ENCODE results near the gene KLF13. TPM values are rescaled to one million over a fixed set of nuclear protein-coding genes. Genes with fewer than 3 reads are reported as not detected.

The KLF13 gene
- total and polyA plus RNA-seq, 2 donors (not counting 1 experiment from before 2014, with no cell fraction given) = 65.5 to 140 TPM

GRCh38 chr15:31391687-31392671 lies 65.3 kb downstream of the KLF13 start:
- Histone ChIP-seq H3K4me1 (ENCODE audit: control insufficient read depth in 2 of 2, insufficient read depth in 2 of 2, low read length in 2 of 2) (peaks cover 3 to 13% of the 10 kb centered on the region in 2 donors), H3K27ac (ENCODE audit: low read length in 2 of 2) (peak overlapping the region; percentile 48 to 52), H3K4me3 (ENCODE audit: control extremely low read depth in 1 of 5, extremely low read depth in 1 of 5, insufficient read depth in 1 of 5, low read depth in 2 of 5, low read length in 4 of 5) (peak overlapping the region; percentile 22 to 90 (median 82)), H3K79me2 (ENCODE audit: control insufficient read depth, insufficient read depth, low read length) (no peaks in the 10 kb centered on the region), H3K36me3 (replicated peaks in 1 of 2; ENCODE audit: control extremely low read depth in 1 of 2, control insufficient read depth in 1 of 2, extremely low read depth in 1 of 2, insufficient read depth in 2 of 2, low read length in 1 of 2) (no peaks in the 10 kb centered on the region), H3K9me3 (ENCODE audit: control extremely low read depth in 1 of 3, control insufficient read depth in 2 of 3, insufficient read depth in 1 of 3, low read length in 2 of 3) (no peaks in the 10 kb centered on the region), H3K4me2 (replicated peaks; ENCODE audit: low read depth, low read length, poor library complexity, severe bottlenecking) (peak overlapping the region; percentile 99), H3K9ac (ENCODE audit: low read length) (peak overlapping the region; percentile 83), H3K27me3 (replicated peaks in 1 of 4; ENCODE audit: control extremely low read depth in 1 of 4, control insufficient read depth in 3 of 4, insufficient read depth in 4 of 4, low read length in 3 of 4) (no peaks in the 10 kb centered on the region), H4K20me1 (ENCODE audit: control insufficient read depth, insufficient read depth, low read length, poor library complexity, severe bottlenecking) (no peaks in the 10 kb centered on the region), H2AFZ (ENCODE audit: insufficient read depth, low read depth, low read length, poor library complexity, severe bottlenecking) (peak overlapping the region; percentile 87)
- ChIA-PET CTCF (interaction anchor here (0.7 to 2.6 kb wide), 14 partner anchors 15 to 177 kb away, joined by 3 to 19 read pairs (median 3); no protein-coding TSS in a partner anchor), POLR2A (interaction anchor here (0.6 to 1.4 kb wide), 13 partner anchors 13 to 177 kb away, joined by 3 to 19 read pairs (median 4); partner anchors contain the start of gene KLF13)
- H3K27me3 Mint-ChIP-seq = no peaks in the 10 kb centered on the region
- peak overlapping the region; percentile 89 for H3K27ac Mint-ChIP-seq
- no peaks in the 10 kb centered on the region for H3K9me3 Mint-ChIP-seq (ENCODE audit: insufficient read depth)
- H3K4me1 Mint-ChIP-seq = peaks cover 17% of the 10 kb centered on the region
- WGBS (ENCODE audit: insufficient coverage) = under 1% methylated on average over 84 of the region's 86 CpGs
- DNase-seq (peak; percentile 86), ATAC-seq (ENCODE audit: low read depth) (peak; percentile 92)
- intact Hi-C loops (cut with micrococcal nuclease) = loop anchor here (1.0 to 5.0 kb wide), 6 partner anchors 31 to 97 kb away; no protein-coding TSS in a partner anchor
- H3K4me3 Mint-ChIP-seq = peak overlapping the region; percentile 94
- TF ChIP-seq EZH2 (IDR thresholded peaks at IDR 0.05; ENCODE audit: borderline replicate concordance, insufficient read depth, low read depth, low read length, poor library complexity, severe bottlenecking) (no peak), CTCF (IDR thresholded peaks at IDR 0.05) (no peak)

All from B cell (primary cell).